HepG2 (cell line): Measurements from ENCODE around the gene GPR33. TPM values are rescaled to one million over a fixed set of nuclear protein-coding genes. Genes with fewer than 3 reads are reported as not detected.

ENCODE experiments used
- ATAC-seq: fragments of 200-7000 bp; cut with Tn5 transposase; 3 replicates; pipeline ENCODE4 v1.9.1; 2020; ENCODE audit warnings: mild to moderate bottlenecking, moderate library complexity
- BruUV-seq: library from RNA; stranded (reverse); fragments of 400-500 nt; replicated peaks from 2 replicates; lab custom pipeline; 2021; lab: Mats Ljungman, UMichigan
- CTCF ChIA-PET: fragments of 300-600 bp; formaldehyde crosslinking; extraction: SDS; loops from one replicate; lab custom pipeline; 2021; ENCODE audit warnings: low total read pairs, inconsistent platforms, low intra/inter-chr PET ratio; lab: Yijun Ruan, JAX
- POLR2A ChIA-PET: fragments of 350-600 bp; sonication (Branson Sonifier 250); formaldehyde crosslinking; loops from one replicate; lab custom pipeline; 2020; ENCODE audit warnings: antibody characterized with exemption, inconsistent platforms; lab: Yijun Ruan, JAX
- DNase-seq: peaks from one replicate; pipeline ENCODE4 v3.0.0-alpha.2; 2015; ENCODE audit warnings: low spot score
- FAIRE-seq: peaks from 3 replicates; lab custom pipeline; 2011; peaks lifted over from hg19 to GRCh38; lab: Jason Lieb, UNC
- H2AFZ ChIP-seq: one replicate; pipeline ENCODE4 v1.6.1; 2011; ENCODE audit warnings: low read length, inconsistent platforms
- H3K27ac ChIP-seq: fragments of 300-600 bp; 3 replicates; pipeline ENCODE4 v1.8.0; 2011; ENCODE audit warnings: mixed run types, mild to moderate bottlenecking, mixed read lengths, low read length, inconsistent platforms; ENCODE audit not compliant: insufficient read depth; ENCODE audit errors: extremely low read length
- H3K27me3 ChIP-seq, 2 experiments: fragments of 200-600 bp in 1 of 2; 2 replicates in 1 of 2; 3 replicates in 1 of 2; pipeline versions ENCODE4 v1.6.0 to v1.8.0; 2011; ENCODE audit warnings: low read length in 2 of 2, mild to moderate bottlenecking in 2 of 2, moderate library complexity in 2 of 2, inconsistent platforms in 1 of 2; ENCODE audit not compliant: insufficient read depth in 2 of 2, control insufficient read depth in 1 of 2
- H3K36me3 ChIP-seq, 2 experiments: fragments of 200-600 bp in 1 of 2; replicated peaks in 1 of 2; 2 replicates in 1 of 2; 3 replicates in 1 of 2; pipeline versions ENCODE4 v1.5.1 to v1.8.0; 2011; ENCODE audit warnings: low read length in 2 of 2, inconsistent platforms in 1 of 2; ENCODE audit not compliant: insufficient read depth in 2 of 2, control insufficient read depth in 1 of 2
- H3K4me1 ChIP-seq: 2 replicates; pipeline ENCODE4 v1.5.1; 2012; ENCODE audit warnings: low read length, inconsistent platforms; ENCODE audit not compliant: insufficient read depth
- H3K4me2 ChIP-seq: 2 replicates; pipeline ENCODE4 v1.6.0; 2011; ENCODE audit warnings: low read depth, low read length, inconsistent platforms
- H3K4me3 ChIP-seq, 3 experiments: fragments of 200-600 bp in 1 of 3; sonication (generic), shearing (Covaris generic) in 1 of 3; replicated peaks in 1 of 3; 2 replicates each; pipeline ENCODE4 v1.5.1; 2011 to 2016; ENCODE audit warnings: low read length in 3 of 3, inconsistent platforms in 2 of 3, low read depth in 2 of 3, mild to moderate bottlenecking in 2 of 3, control low read depth in 1 of 3, mixed read lengths in 1 of 3; ENCODE audit not compliant: insufficient read depth in 1 of 3
- H3K79me2 ChIP-seq: one replicate; pipeline ENCODE4 v1.6.1; 2011; ENCODE audit warnings: low read length, inconsistent platforms; ENCODE audit not compliant: insufficient read depth
- H3K9ac ChIP-seq: 2 replicates; pipeline ENCODE4 v1.6.0; 2011; ENCODE audit warnings: mild to moderate bottlenecking, low read depth, low read length, inconsistent platforms; ENCODE audit not compliant: insufficient read depth
- H3K9me3 ChIP-seq: 2 replicates; pipeline ENCODE4 v1.5.1; 2012; ENCODE audit warnings: mild to moderate bottlenecking, low read length
- H4K20me1 ChIP-seq: 2 replicates; pipeline ENCODE4 v1.6.0; 2011; ENCODE audit warnings: inconsistent platforms, mild to moderate bottlenecking, low read length, moderate library complexity; ENCODE audit not compliant: insufficient read depth
- CENPX ChIP-seq: sonication (generic); formaldehyde crosslinking; IDR thresholded peaks from 2 replicates; pipeline ENCODE4 v1.9.0; 2021; ENCODE audit warnings: mild to moderate bottlenecking, missing genetic modification reagents, moderate library complexity
- ELF3 ChIP-seq: IDR thresholded peaks from 2 replicates; pipeline ENCODE4 v1.6.1; 2016; ENCODE audit warnings: missing genetic modification reagents, missing compliant biosample characterization
- MAFF ChIP-seq: IDR thresholded peaks from 2 replicates; pipeline ENCODE4 v1.6.1; 2011; ENCODE audit warnings: low read depth, low read length, improper control_type of control experiment
- MAFK ChIP-seq, 2 experiments: IDR thresholded peaks in 1 of 2; conservative IDR thresholded peaks in 1 of 2; 2 replicates each; pipeline ENCODE4 v1.6.1; 2011; ENCODE audit warnings: improper control_type of control experiment in 2 of 2, low read length in 2 of 2
- ONECUT2 ChIP-seq: sonication (generic); formaldehyde crosslinking; IDR thresholded peaks from 2 replicates; pipeline ENCODE4 v1.4.0; 2020; ENCODE audit warnings: missing genetic modification reagents
- ZNF530 ChIP-seq: sonication (generic); formaldehyde crosslinking; IDR thresholded peaks from 2 replicates; pipeline ENCODE4 v1.5.0; 2020; ENCODE audit warnings: low read depth, mild to moderate bottlenecking, missing genetic modification reagents
- WGBS: methylation state at CpG from one replicate; pipeline ENCODE4 v1.1.6; 2017; ENCODE audit warnings: low lambda C conversion rate; 5-methylcytosine and 5-hydroxymethylcytosine counted together
- in situ Hi-C: cut with HindIII; loops from 2 replicates; pipeline ENCODE4 v1.10.0; 2017; ENCODE audit warnings: low pct_unique_long_range_greater_than_20kb; ENCODE audit not compliant: extremely low pct_ligation_motif_present
- intact Hi-C: fragments of 100-400 bp; cut with micrococcal nuclease; formaldehyde crosslinking; loops from one replicate; pipeline ENCODE4 v1.10.0; 2022; ENCODE audit not compliant: unreplicated experiment
- polyA plus RNA-seq, 8 experiments: library from polyadenylated mRNA; depleted of rRNA in 3 of 8; stranded (reverse) in 7 of 8; unstranded in 1 of 8; fragments of >200 nt; fragmentation: Illumina TruSeq in 4 of 8; extraction: Trizol in 4 of 8; gene quantifications; 2 replicates each; pipeline versions ENCODE4 v1.2.1 to v1.2.3, GENCODE V29; 2011 to 2016; ENCODE audit warnings: low read depth in 4 of 8, missing spikeins in 1 of 8, mixed read lengths in 1 of 8; ENCODE audit not compliant: insufficient read depth in 1 of 8
- total RNA-seq, 5 experiments: library from RNA; depleted of rRNA; stranded (reverse); fragments of >200 nt; fragmentation: Illumina TruSeq; extraction: Trizol; gene quantifications; 2 replicates each; pipeline ENCODE4 v1.2.3, GENCODE V29; 2016; ENCODE audit warnings: low read depth in 1 of 5
- TF ChIP-seq, protein P1 (sequence below): sonication (generic); formaldehyde crosslinking; IDR thresholded peaks from 2 replicates; pipeline ENCODE4 v1.5.1; 2020; ENCODE audit warnings: missing genetic modification reagents, mild to moderate bottlenecking, borderline replicate concordance

Gene GPR33
- total and polyA plus RNA-seq, 2 of the 13 experiments (the other 11 are each of a cell fraction or from before 2014, with no cell fraction given), result not detected

GRCh38 chr14:31441273-31442111 is 46.3 kb downstream of the GPR33 start:
- ATAC-seq (no peak), FAIRE-seq (no peak), DNase-seq (no peak)
- Histone ChIP-seq H3K79me2 (no peaks in the 10 kb centered on the region), H2AFZ (no peak overlapping the region), H3K4me1 (no peaks in the 10 kb centered on the region), H3K36me3 (0 out of 5 replicates have a peak, but pooled peaks cover 0 to 1% of the 10 kb centered on the region in 2 experiments), H4K20me1 (no peaks in the 10 kb centered on the region), H3K4me2 (no peak overlapping the region), H3K4me3 (no peak overlapping the region), H3K9ac (no peak overlapping the region), H3K27ac (no peak overlapping the region), H3K27me3 (no peaks in the 10 kb centered on the region), H3K9me3 (no peaks in the 10 kb centered on the region)
- in situ Hi-C loops, result no loop called here
- intact Hi-C loops, result no loop called here
- no peak for TF ChIP-seq ZNF530
- 0 out of 2 replicates have a peak, but pooled peaks have one; percentile 17 for TF ChIP-seq MAFF
- TF ChIP-seq MAFK (conservative IDR thresholded peaks at IDR 0.05 in 1 of 2, IDR thresholded peaks at IDR 0.05 in 1 of 2; ENCODE audit: low read length in 2 of 2), result peak in 1 of 2 experiments; percentile 32; a peak in 2 of 4 replicates
- no TSS peak for BruUV-seq
- ChIA-PET POLR2A (interaction anchor here (1.0 to 1.3 kb wide), 2 partner anchors 16 to 21 kb away, joined by 3 to 5 read pairs; partner anchors contain the start of genes DTD2 and HEATR5A), CTCF (no interaction called here)
- 92% methylated on average over 7 of the region's 7 CpGs for WGBS

- Histone ChIP-seq H3K27ac (no peak overlapping the region), H3K4me2 (no peak overlapping the region), H3K4me3 (no peak overlapping the region), H3K9me3 (no peaks in the 10 kb centered on the region), H2AFZ (no peak overlapping the region), H3K36me3 (no peaks in the 10 kb centered on the region), H3K4me1 (no peaks in the 10 kb centered on the region), H3K27me3 (no peaks in the 10 kb centered on the region), H3K79me2 (no peaks in the 10 kb centered on the region), H3K9ac (no peak overlapping the region), H4K20me1 (no peaks in the 10 kb centered on the region)
- intact Hi-C loops, result no loop called here
- 0 out of 2 replicates have a peak, but pooled peaks have one; percentile 66 for TF ChIP-seq CENPX (CRISPR knock-in tag)
- TF ChIP-seq, protein P1, sequence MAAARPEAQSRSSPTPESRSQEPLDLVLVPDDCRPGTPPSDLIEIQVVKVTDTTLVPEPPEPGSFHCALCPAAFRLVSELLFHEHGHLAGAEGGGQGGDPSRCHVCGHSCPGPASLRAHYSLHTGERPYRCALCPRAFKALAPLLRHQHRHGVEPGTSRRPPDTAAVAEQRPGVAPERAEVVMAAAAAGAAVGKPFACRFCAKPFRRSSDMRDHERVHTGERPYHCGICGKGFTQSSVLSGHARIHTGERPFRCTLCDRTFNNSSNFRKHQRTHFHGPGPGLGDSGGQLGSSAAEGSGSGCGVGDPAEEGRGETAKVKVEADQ, result no peak
- TF ChIP-seq ONECUT2 (CRISPR knock-in tag), result no peak
- TF ChIP-seq ELF3 (CRISPR knock-in tag), result no peak
- DNase-seq (no peak), FAIRE-seq (no peak), ATAC-seq (no peak; the same call in 2 of the 3 replicates)
- ChIA-PET CTCF (no interaction called here), POLR2A (interaction anchor here (1.0 to 1.5 kb wide), 2 partner anchors 17 kb away, joined by 3 read pairs; partner anchors contain the start of gene DTD2)
- BruUV-seq, result no TSS peak
- in situ Hi-C loops, result no loop called here
Observed at GRCh38 chr14:31440280-31440679, 47.6 kb downstream of the GPR33 start.
